Gastrocnemius medialis (tissue), 4 donors: ENCODE data around the gene CAB39. TPM values are rescaled to one million over a fixed set of nuclear protein-coding genes. Genes with fewer than 3 reads are reported as not detected.

Source experiments
- ATAC-seq, 2 donors: fragments of 150-250 bp; one replicate each; pipeline ENCODE4 v1.9.1; 2016
- DNase-seq, 2 donors: peaks; one replicate each; pipeline ENCODE4 v3.0.0-alpha.2; 2019
- H3K27ac ChIP-seq, 4 donors: fragments of 200-600 bp; sonication (generic); 1 replicate in 1 of 4; 2 replicates in 3 of 4; pipeline ENCODE4 v1.5.1; 2016 to 2018; ENCODE audit warnings: mild to moderate bottlenecking in 2 of 4, moderate library complexity in 1 of 4
- H3K27me3 ChIP-seq, 3 donors: fragments of 200-600 bp; sonication (generic) in 2 of 3; 1 replicate in 1 of 3; 2 replicates in 2 of 3; pipeline versions ENCODE4 v1.5.1 to v1.6.0; 2016 to 2019; ENCODE audit warnings: mild to moderate bottlenecking in 1 of 3, moderate library complexity in 1 of 3
- H3K36me3 ChIP-seq, 2 donors: fragments of 200-600 bp; sonication (generic) in 1 of 2; one replicate each; pipeline ENCODE4 v1.5.1; 2017 to 2018
- H3K4me1 ChIP-seq, 2 donors: fragments of 200-600 bp; sonication (generic) in 1 of 2; one replicate each; pipeline ENCODE4 v1.5.1; 2016 to 2017; ENCODE audit warnings: mild to moderate bottlenecking in 2 of 2
- H3K4me3 ChIP-seq, 4 donors: fragments of 200-600 bp; sonication (generic) in 3 of 4; 1 replicate in 1 of 4; 2 replicates in 3 of 4; pipeline ENCODE4 v1.5.1; 2016 to 2019; ENCODE audit warnings: mild to moderate bottlenecking in 2 of 4
- H3K9me3 ChIP-seq, 3 donors: fragments of 200-600 bp; sonication (generic) in 2 of 3; 1 replicate in 1 of 3; 2 replicates in 2 of 3; pipeline ENCODE4 v1.5.1; 2016 to 2019
- CTCF ChIP-seq, 5 experiments: fragments of 450-650 bp in 3 of 5; fragments of 200-600 bp in 2 of 5; sonication (generic) in 2 of 5; IDR thresholded peaks in 4 of 5; conservative IDR thresholded peaks in 1 of 5; 1 replicate in 4 of 5; 2 replicates in 1 of 5; pipeline ENCODE4 v1.5.1; 2016 to 2019; ENCODE audit warnings: antibody characterized with exemption in 5 of 5, mild to moderate bottlenecking in 3 of 5, moderate library complexity in 3 of 5
- POLR2A ChIP-seq, 2 donors: fragments of 450-650 bp; IDR thresholded peaks; one replicate each; pipeline ENCODE4 v1.6.1; 2017; ENCODE audit warnings: antibody characterized with exemption in 2 of 2, mild to moderate bottlenecking in 2 of 2, moderate library complexity in 2 of 2
- in situ Hi-C, 4 donors: fragments of 200-750 bp; cut with MboI; loops; one replicate each; pipeline versions ENCODE4 v1.15.0 to v1.8.0; 2017; ENCODE audit warnings: low sequenced_read_pairs in 4 of 4
- intact Hi-C: fragments of 100-400 bp; cut with DNase I; formaldehyde crosslinking; loops from one replicate; pipeline ENCODE4 v1.15.1; 2023; ENCODE audit warnings: low total_unique reads
- total RNA-seq, 4 donors: library from RNA; depleted of rRNA; stranded (reverse); fragments of >200 nt; gene quantifications; one replicate each; pipeline versions ENCODE4 v1.1.0 to v1.2.3, GENCODE V29; 2016

The CAB39 gene
- total RNA-seq, 4 donors from 2014 or later, result 93.9 to 211 (median 133) TPM

GRCh38 chr2:230757476-230757875 is 44.8 kb downstream of the CAB39 start:
- ATAC-seq (peak in 1 of 2 donors; percentile 55), DNase-seq (no peak)
- H3K27me3 ChIP-seq, result no peaks in the 10 kb centered on the region
- H3K36me3 ChIP-seq, result peaks cover 0 to 14% of the 10 kb centered on the region in 2 donors
- no peaks in the 10 kb centered on the region for H3K9me3 ChIP-seq
- TF ChIP-seq CTCF (IDR thresholded peaks at IDR 0.05 in 4 of 5, conservative IDR thresholded peaks at IDR 0.05 in 1 of 5) (no peak), POLR2A (IDR thresholded peaks at IDR 0.05) (no peak)
- H3K4me3 ChIP-seq, result no peak overlapping the region
- H3K27ac ChIP-seq, result peak overlapping the region in 3 of 4 donors; percentile 51 to 58 (median 53)
- intact Hi-C loops, result no loop called here
- H3K4me1 ChIP-seq, result peaks cover 33 to 37% of the 10 kb centered on the region in 2 donors
- in situ Hi-C loops, result no loop called here

GRCh38 chr2:230758566-230759480 is 46.2 kb downstream of the CAB39 start:
- H3K4me3 ChIP-seq, result no peak overlapping the region
- H3K36me3 ChIP-seq, result peaks cover 0 to 18% of the 10 kb centered on the region in 2 donors
- ATAC-seq (peak in 1 of 2 donors; percentile 29), DNase-seq (no peak)
- H3K9me3 ChIP-seq, result no peaks in the 10 kb centered on the region
- intact Hi-C loops, result no loop called here
- TF ChIP-seq CTCF (IDR thresholded peaks at IDR 0.05 in 4 of 5, conservative IDR thresholded peaks at IDR 0.05 in 1 of 5), result no peak
- TF ChIP-seq POLR2A (IDR thresholded peaks at IDR 0.05), result no peak
- no peaks in the 10 kb centered on the region for H3K27me3 ChIP-seq
- peaks cover 33 to 37% of the 10 kb centered on the region in 2 donors for H3K4me1 ChIP-seq
- in situ Hi-C loops, result no loop called here
- H3K27ac ChIP-seq, result peak overlapping the region; percentile 51 to 58 (median 52)

GRCh38 chr2:230759481-230760167 is 47.0 kb downstream of the CAB39 start:
- TF ChIP-seq POLR2A (IDR thresholded peaks at IDR 0.05) (no peak), CTCF (IDR thresholded peaks at IDR 0.05 in 4 of 5, conservative IDR thresholded peaks at IDR 0.05 in 1 of 5) (no peak)
- in situ Hi-C loops (no loop called here), intact Hi-C loops (no loop called here)
- DNase-seq, result no peak
- Histone ChIP-seq H3K27me3 (no peaks in the 10 kb centered on the region), H3K36me3 (peaks cover 0 to 18% of the 10 kb centered on the region in 2 donors), H3K27ac (peak overlapping the region; percentile 3 to 53 (median 52)), H3K9me3 (no peaks in the 10 kb centered on the region), H3K4me3 (no peak overlapping the region), H3K4me1 (peaks cover 33 to 37% of the 10 kb centered on the region in 2 donors)
- ATAC-seq, result no peak

- Histone ChIP-seq H3K27ac (no peak overlapping the region), H3K9me3 (no peaks in the 10 kb centered on the region), H3K27me3 (no peaks in the 10 kb centered on the region), H3K4me1 (peaks cover 25 to 27% of the 10 kb centered on the region in 2 donors), H3K4me3 (no peak overlapping the region), H3K36me3 (peaks cover 0 to 18% of the 10 kb centered on the region in 2 donors)
- in situ Hi-C loops, result no loop called here
- DNase-seq (no peak), ATAC-seq (no peak)
- no peak for TF ChIP-seq POLR2A (IDR thresholded peaks at IDR 0.05)
- TF ChIP-seq CTCF (IDR thresholded peaks at IDR 0.05 in 4 of 5, conservative IDR thresholded peaks at IDR 0.05 in 1 of 5), result no peak
- intact Hi-C loops, result no loop called here
Observed at GRCh38 chr2:230761704-230762103, 49.1 kb downstream of the CAB39 start.
